HepG2 (cell line): ENCODE results near the gene PSMA7. TPM values are rescaled to one million over a fixed set of nuclear protein-coding genes. Genes with fewer than 3 reads are reported as not detected.

Source experiments
- CTCF ChIP-seq: sonication (generic); formaldehyde crosslinking; IDR thresholded peaks from 2 replicates; pipeline ENCODE4 v1.5.0; 2020; ENCODE audit warnings: mild to moderate bottlenecking, missing genetic modification reagents, moderate library complexity
- GATAD1 ChIP-seq: IDR thresholded peaks from 2 replicates; pipeline ENCODE4 v1.6.1; 2016; ENCODE audit warnings: missing genetic modification reagents, missing compliant biosample characterization
- GLI4 ChIP-seq: sonication (generic); formaldehyde crosslinking; IDR thresholded peaks from 2 replicates; pipeline ENCODE4 v1.5.1; 2020; ENCODE audit warnings: missing genetic modification reagents, mild to moderate bottlenecking, moderate library complexity, borderline replicate concordance
- POLR2A ChIP-seq, 2 experiments: IDR thresholded peaks; 2 replicates each; pipeline ENCODE4 v1.6.1; 2011; ENCODE audit warnings: low read depth in 2 of 2, low read length in 2 of 2, mild to moderate bottlenecking in 1 of 2, moderate library complexity in 1 of 2; ENCODE audit not compliant: insufficient read depth in 1 of 2
- REPIN1 ChIP-seq: sonication (generic); formaldehyde crosslinking; IDR thresholded peaks from 2 replicates; pipeline ENCODE4 v1.8.0; 2022; ENCODE audit warnings: missing genetic modification reagents, low read depth, mild to moderate bottlenecking, borderline replicate concordance
- TERF1 ChIP-seq: sonication (generic); formaldehyde crosslinking; IDR thresholded peaks from 2 replicates; pipeline ENCODE4 v1.8.0; 2022; ENCODE audit warnings: mild to moderate bottlenecking, missing genetic modification reagents, moderate library complexity
- ZBTB26 ChIP-seq: IDR thresholded peaks from 2 replicates; pipeline ENCODE4 v1.6.1; 2016; ENCODE audit warnings: missing compliant biosample characterization, missing genetic modification reagents, borderline replicate concordance
- ZFY ChIP-seq: sonication (generic); formaldehyde crosslinking; IDR thresholded peaks from 2 replicates; pipeline ENCODE4 v1.4.0; 2020; ENCODE audit warnings: missing genetic modification reagents
- ZNF329 ChIP-seq: sonication (generic); formaldehyde crosslinking; IDR thresholded peaks from 2 replicates; pipeline ENCODE4 v1.9.0; 2021; ENCODE audit warnings: low read depth, mild to moderate bottlenecking, missing genetic modification reagents
- ZNF44 ChIP-seq: sonication (generic); formaldehyde crosslinking; IDR thresholded peaks from 2 replicates; pipeline ENCODE4 v1.5.1; 2020; ENCODE audit warnings: mild to moderate bottlenecking, missing genetic modification reagents
- ZNF547 ChIP-seq: sonication (generic); formaldehyde crosslinking; IDR thresholded peaks from 2 replicates; pipeline ENCODE4 v1.5.1; 2020; ENCODE audit warnings: mild to moderate bottlenecking, missing genetic modification reagents
- polyA plus RNA-seq, 8 experiments: library from polyadenylated mRNA; depleted of rRNA in 3 of 8; stranded (reverse) in 7 of 8; unstranded in 1 of 8; fragments of >200 nt; fragmentation: Illumina TruSeq in 4 of 8; extraction: Trizol in 4 of 8; gene quantifications; 2 replicates each; pipeline versions ENCODE4 v1.2.1 to v1.2.3, GENCODE V29; 2011 to 2016; ENCODE audit warnings: low read depth in 4 of 8, missing spikeins in 1 of 8, mixed read lengths in 1 of 8; ENCODE audit not compliant: insufficient read depth in 1 of 8
- total RNA-seq, 5 experiments: library from RNA; depleted of rRNA; stranded (reverse); fragments of >200 nt; fragmentation: Illumina TruSeq; extraction: Trizol; gene quantifications; 2 replicates each; pipeline ENCODE4 v1.2.3, GENCODE V29; 2016; ENCODE audit warnings: low read depth in 1 of 5
- TF ChIP-seq, protein P1 (sequence below): IDR thresholded peaks from 2 replicates; pipeline ENCODE4 v1.6.1; 2018; ENCODE audit warnings: missing genetic modification reagents
- TF ChIP-seq, protein P2 (sequence below): sonication (generic); formaldehyde crosslinking; IDR thresholded peaks from 2 replicates; pipeline ENCODE4 v1.4.0; 2020; ENCODE audit warnings: mild to moderate bottlenecking, missing genetic modification reagents

Gene PSMA7
- total and polyA plus RNA-seq, 2 of the 13 experiments (the other 11 are each of a cell fraction or from before 2014, with no cell fraction given) = 531 to 631 TPM

- TF ChIP-seq, protein P1, sequence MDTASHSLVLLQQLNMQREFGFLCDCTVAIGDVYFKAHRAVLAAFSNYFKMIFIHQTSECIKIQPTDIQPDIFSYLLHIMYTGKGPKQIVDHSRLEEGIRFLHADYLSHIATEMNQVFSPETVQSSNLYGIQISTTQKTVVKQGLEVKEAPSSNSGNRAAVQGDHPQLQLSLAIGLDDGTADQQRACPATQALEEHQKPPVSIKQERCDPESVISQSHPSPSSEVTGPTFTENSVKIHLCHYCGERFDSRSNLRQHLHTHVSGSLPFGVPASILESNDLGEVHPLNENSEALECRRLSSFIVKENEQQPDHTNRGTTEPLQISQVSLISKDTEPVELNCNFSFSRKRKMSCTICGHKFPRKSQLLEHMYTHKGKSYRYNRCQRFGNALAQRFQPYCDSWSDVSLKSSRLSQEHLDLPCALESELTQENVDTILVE (CRISPR knock-in tag) = no peak
- TF ChIP-seq ZBTB26 (CRISPR knock-in tag) (no peak), ZNF329 (CRISPR knock-in tag) (0 out of 2 replicates have a peak, but pooled peaks have one; percentile 21), TERF1 (CRISPR knock-in tag) (no peak), GLI4 (CRISPR knock-in tag) (no peak), CTCF (CRISPR knock-in tag) (no peak; the same call in 1 of the 2 replicates), POLR2A (IDR thresholded peaks at IDR 0.05; ENCODE audit: insufficient read depth in 1 of 2, low read depth in 2 of 2, low read length in 2 of 2) (0 out of 4 replicates have a peak, but pooled peaks have one; percentile 18 to 29), ZNF547 (0 out of 2 replicates have a peak, but pooled peaks have one; percentile 5), REPIN1 (CRISPR knock-in tag) (no peak), ZFY (no peak; the same call in 1 of the 2 replicates), GATAD1 (CRISPR knock-in tag) (no peak), ZNF44 (CRISPR knock-in tag) (peak; percentile 64; the same call in 1 of the 2 replicates)
- TF ChIP-seq, protein P2, sequence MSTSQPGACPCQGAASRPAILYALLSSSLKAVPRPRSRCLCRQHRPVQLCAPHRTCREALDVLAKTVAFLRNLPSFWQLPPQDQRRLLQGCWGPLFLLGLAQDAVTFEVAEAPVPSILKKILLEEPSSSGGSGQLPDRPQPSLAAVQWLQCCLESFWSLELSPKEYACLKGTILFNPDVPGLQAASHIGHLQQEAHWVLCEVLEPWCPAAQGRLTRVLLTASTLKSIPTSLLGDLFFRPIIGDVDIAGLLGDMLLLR (CRISPR knock-in tag) = 0 out of 2 replicates have a peak, but pooled peaks have one; percentile 11
Observed at GRCh38 chr20:62123450-62124118, 19.6 kb downstream of the PSMA7 start (continued).
